SK-N-SH (cell line): Measurements from ENCODE around the gene VPS51. TPM values are rescaled to one million over a fixed set of nuclear protein-coding genes. Genes with fewer than 3 reads are reported as not detected.
"Not testable (repeated sequence)": the region's sequence is repeated elsewhere in the genome, so short reads cannot be mapped to it uniquely, and the experiment has no call there.

Source experiments
- CTCF ChIA-PET: fragments of 300-600, 350-600 bp; formaldehyde crosslinking; extraction: SDS; loops from one replicate; lab custom pipeline; 2021; lab: Yijun Ruan, JAX
- POLR2A ChIA-PET: fragments of 350-600 bp; sonication (Branson Sonifier 250); formaldehyde crosslinking; extraction: SDS; loops from one replicate; lab custom pipeline; 2020; ENCODE audit warnings: antibody characterized with exemption, inconsistent platforms; lab: Yijun Ruan, JAX
- DNase-seq: peaks from one replicate; pipeline ENCODE4 v3.0.0; 2012
- H2AFZ ChIP-seq: fragments of 200-600 bp; sonication (generic); 2 replicates; pipeline ENCODE4 v1.8.1; 2016; ENCODE audit warnings: antibody characterized with exemption, mild to moderate bottlenecking, low read depth
- H3F3A ChIP-seq: fragments of 200-600 bp; sonication (generic); replicated peaks from 2 replicates; pipeline ENCODE3; 2016; ENCODE audit warnings: antibody characterized with exemption, mild to moderate bottlenecking; ENCODE audit not compliant: insufficient read depth
- H3K27ac ChIP-seq, 2 experiments: fragments of 200-500 bp in 1 of 2; fragments of 200-600 bp in 1 of 2; sonication (Bioruptor generic) in 1 of 2; sonication (generic), shearing (Covaris generic) in 1 of 2; 2 replicates each; pipeline versions ENCODE4 v1.5.1 to v1.6.1; 2014 to 2016; ENCODE audit warnings: low read depth in 2 of 2, inconsistent platforms in 1 of 2, low read length in 1 of 2, mild to moderate bottlenecking in 1 of 2, mixed read lengths in 1 of 2
- H3K27me3 ChIP-seq: fragments of 200-600 bp; sonication (generic), shearing (Covaris generic); 2 replicates; pipeline ENCODE4 v1.6.1; 2016; ENCODE audit warnings: mixed run types; ENCODE audit not compliant: insufficient read depth
- H3K36me3 ChIP-seq, 2 experiments: fragments of 200-500 bp in 1 of 2; fragments of 200-600 bp in 1 of 2; sonication (Bioruptor generic) in 1 of 2; sonication (generic) in 1 of 2; replicated peaks in 1 of 2; 2 replicates each; pipeline versions ENCODE3 to v1.5.1; 2014 to 2016; ENCODE audit warnings: low read length in 1 of 2, mild to moderate bottlenecking in 1 of 2; ENCODE audit not compliant: insufficient read depth in 2 of 2, control insufficient read depth in 1 of 2
- H3K4me1 ChIP-seq, 2 experiments: fragments of 200-500 bp in 1 of 2; fragments of 200-600 bp in 1 of 2; sonication (Bioruptor generic) in 1 of 2; sonication (generic), shearing (Covaris generic) in 1 of 2; 2 replicates each; pipeline versions ENCODE4 v1.5.1 to v1.6.1; 2014 to 2016; ENCODE audit warnings: low read depth in 1 of 2, low read length in 1 of 2, mixed run types in 1 of 2; ENCODE audit not compliant: insufficient read depth in 2 of 2, control insufficient read depth in 1 of 2
- H3K4me2 ChIP-seq: fragments of 200-600 bp; sonication (generic), shearing (Covaris generic); 2 replicates; pipeline ENCODE4 v1.6.1; 2017; ENCODE audit warnings: mixed run types
- H3K4me3 ChIP-seq, 2 experiments: fragments of 200-500 bp in 1 of 2; fragments of 200-600 bp in 1 of 2; sonication (Bioruptor generic) in 1 of 2; sonication (generic), shearing (Covaris generic) in 1 of 2; 2 replicates each; pipeline versions ENCODE4 v1.5.1 to v1.8.1; 2014 to 2016; ENCODE audit warnings: low read depth in 2 of 2, inconsistent platforms in 1 of 2, low read length in 1 of 2, mild to moderate bottlenecking in 1 of 2, mixed read lengths in 1 of 2, moderate library complexity in 1 of 2
- H3K79me2 ChIP-seq: fragments of 200-600 bp; sonication (generic); 2 replicates; pipeline ENCODE4 v1.8.1; 2017; ENCODE audit warnings: mild to moderate bottlenecking; ENCODE audit not compliant: insufficient read depth
- H3K9ac ChIP-seq: fragments of 200-600 bp; sonication (generic); 2 replicates; pipeline ENCODE4 v1.6.1; 2017; ENCODE audit warnings: mixed run types
- H3K9me2 ChIP-seq: fragments of 200-600 bp; sonication (generic); 2 replicates; pipeline ENCODE4 v1.6.1; 2017; ENCODE audit warnings: mixed run types
- H3K9me3 ChIP-seq: fragments of 200-600 bp; sonication (generic); 2 replicates; pipeline ENCODE4 v1.6.1; 2017; ENCODE audit warnings: mixed run types, mild to moderate bottlenecking, moderate library complexity
- H4K20me1 ChIP-seq: fragments of 200-600 bp; sonication (generic); 2 replicates; pipeline ENCODE4 v1.6.1; 2017; ENCODE audit warnings: mild to moderate bottlenecking, mixed run types; ENCODE audit not compliant: insufficient read depth
- ELF1 ChIP-seq: IDR thresholded peaks from 2 replicates; pipeline ENCODE4 v1.4.0; 2012
- EP300 ChIP-seq, 2 experiments: IDR thresholded peaks; 2 replicates each; pipeline versions ENCODE4 v1.4.0 to v1.6.1; 2012; ENCODE audit warnings: borderline replicate concordance in 1 of 2, low read depth in 1 of 2, low read length in 1 of 2
- FOSL2 ChIP-seq: IDR thresholded peaks from 2 replicates; pipeline ENCODE4 v1.4.0; 2012; ENCODE audit warnings: low read depth, mild to moderate bottlenecking, moderate library complexity, borderline replicate concordance
- MEF2A ChIP-seq: IDR thresholded peaks from 2 replicates; pipeline ENCODE4 v1.4.0; 2012; ENCODE audit warnings: low read depth, borderline replicate concordance
- RFX5 ChIP-seq: IDR thresholded peaks from 2 replicates; pipeline ENCODE4 v1.6.1; 2012; ENCODE audit warnings: mild to moderate bottlenecking, improper control_type of control experiment, low read length
- SIN3A ChIP-seq: IDR thresholded peaks from 2 replicates; pipeline ENCODE4 v1.6.1; 2012; ENCODE audit warnings: low read depth, mild to moderate bottlenecking, low read length, moderate library complexity, borderline replicate concordance
- SMC3 ChIP-seq: IDR thresholded peaks from 2 replicates; pipeline ENCODE4 v1.6.1; 2012; ENCODE audit warnings: low read depth, low read length, improper control_type of control experiment
- TCF12 ChIP-seq: IDR thresholded peaks from 2 replicates; pipeline ENCODE4 v1.4.0; 2012
- WGBS: methylation state at CpG from one replicate; pipeline ENCODE4 v1.1.6; 2017; ENCODE audit warnings: low lambda C conversion rate; 5-methylcytosine and 5-hydroxymethylcytosine counted together
- polyA plus RNA-seq, 3 experiments: library from polyadenylated mRNA; depleted of rRNA; stranded (reverse); fragments of >200 nt; gene quantifications; 2 replicates each; pipeline ENCODE4 v1.2.3, GENCODE V29; 2012
- TF ChIP-seq, protein P1 (sequence below): IDR thresholded peaks from 2 replicates; pipeline ENCODE4 v1.4.0; 2012; ENCODE audit warnings: low read depth, borderline replicate concordance
- TF ChIP-seq, protein P2 (sequence below): fragments of 150-350 bp; IDR thresholded peaks from 2 replicates; pipeline ENCODE4 v1.6.1; 2016; ENCODE audit warnings: mild to moderate bottlenecking, low read depth, low read length

Gene VPS51
- polyA plus RNA-seq, 1 of the 3 experiments (the other 2 are of a cell fraction), result 59.9 TPM

DNA sequence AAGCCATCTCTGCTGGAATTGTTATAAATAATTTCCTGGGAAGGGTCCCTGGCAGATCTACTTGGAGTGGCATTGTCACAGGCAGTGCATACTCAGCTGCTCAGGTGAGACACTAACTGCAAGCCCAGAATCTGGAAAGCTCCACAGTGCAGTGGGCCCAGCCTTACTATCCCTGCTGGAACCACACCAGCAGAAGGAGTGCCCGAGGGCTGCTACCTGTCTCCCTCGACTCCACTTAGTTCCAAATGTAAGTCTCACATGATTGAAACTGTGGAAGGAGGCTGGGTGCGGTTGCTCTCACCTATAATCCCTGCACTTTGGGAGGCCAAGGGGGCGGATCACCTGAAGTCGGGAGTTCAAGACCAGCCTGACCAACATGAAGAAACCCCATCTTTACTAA lies 52.6 kb downstream of the VPS51 start:
- POLR2A ChIA-PET, result interaction anchor here (0.6 kb wide), 1 partner anchor 11 kb away, joined by 5 read pairs; no protein-coding TSS in a partner anchor
- Histone ChIP-seq H3K27me3 (no peaks in the 10 kb centered on the region), H4K20me1 (no peaks in the 10 kb centered on the region), H3K4me3 (no peak overlapping the region), H3K9ac (no peak overlapping the region), H3K36me3 (no peaks in the 10 kb centered on the region), H2AFZ (no peak overlapping the region), H3K9me2 (no peaks in the 10 kb centered on the region), H3F3A (peaks cover 14% of the 10 kb centered on the region), H3K9me3 (no peaks in the 10 kb centered on the region), H3K4me1 (peaks cover 11% of the 10 kb centered on the region in 2 experiments; a peak in 2 of 4 replicates), H3K79me2 (no peaks in the 10 kb centered on the region), H3K4me2 (no peak overlapping the region), H3K27ac (no peak overlapping the region)
- TF ChIP-seq EP300 (IDR thresholded peaks at IDR 0.05; ENCODE audit: borderline replicate concordance in 1 of 2, low read depth in 1 of 2, low read length in 1 of 2) (no peak), RFX5 (no peak), FOSL2 (no peak), TCF12 (no peak), MEF2A (no peak), SIN3A (no peak), ELF1 (no peak), SMC3 (no peak)
- TF ChIP-seq, protein P1, sequence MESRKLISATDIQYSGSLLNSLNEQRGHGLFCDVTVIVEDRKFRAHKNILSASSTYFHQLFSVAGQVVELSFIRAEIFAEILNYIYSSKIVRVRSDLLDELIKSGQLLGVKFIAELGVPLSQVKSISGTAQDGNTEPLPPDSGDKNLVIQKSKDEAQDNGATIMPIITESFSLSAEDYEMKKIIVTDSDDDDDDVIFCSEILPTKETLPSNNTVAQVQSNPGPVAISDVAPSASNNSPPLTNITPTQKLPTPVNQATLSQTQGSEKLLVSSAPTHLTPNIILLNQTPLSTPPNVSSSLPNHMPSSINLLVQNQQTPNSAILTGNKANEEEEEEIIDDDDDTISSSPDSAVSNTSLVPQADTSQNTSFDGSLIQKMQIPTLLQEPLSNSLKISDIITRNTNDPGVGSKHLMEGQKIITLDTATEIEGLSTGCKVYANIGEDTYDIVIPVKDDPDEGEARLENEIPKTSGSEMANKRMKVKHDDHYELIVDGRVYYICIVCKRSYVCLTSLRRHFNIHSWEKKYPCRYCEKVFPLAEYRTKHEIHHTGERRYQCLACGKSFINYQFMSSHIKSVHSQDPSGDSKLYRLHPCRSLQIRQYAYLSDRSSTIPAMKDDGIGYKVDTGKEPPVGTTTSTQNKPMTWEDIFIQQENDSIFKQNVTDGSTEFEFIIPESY, result no peak
- TF ChIP-seq, protein P2, sequence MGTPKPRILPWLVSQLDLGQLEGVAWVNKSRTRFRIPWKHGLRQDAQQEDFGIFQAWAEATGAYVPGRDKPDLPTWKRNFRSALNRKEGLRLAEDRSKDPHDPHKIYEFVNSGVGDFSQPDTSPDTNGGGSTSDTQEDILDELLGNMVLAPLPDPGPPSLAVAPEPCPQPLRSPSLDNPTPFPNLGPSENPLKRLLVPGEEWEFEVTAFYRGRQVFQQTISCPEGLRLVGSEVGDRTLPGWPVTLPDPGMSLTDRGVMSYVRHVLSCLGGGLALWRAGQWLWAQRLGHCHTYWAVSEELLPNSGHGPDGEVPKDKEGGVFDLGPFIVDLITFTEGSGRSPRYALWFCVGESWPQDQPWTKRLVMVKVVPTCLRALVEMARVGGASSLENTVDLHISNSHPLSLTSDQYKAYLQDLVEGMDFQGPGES, result no peak
- DNase-seq, result no peak
- CTCF ChIA-PET, result interaction anchor here (0.9 to 3.8 kb wide), 6 partner anchors 11 to 181 kb away, joined by 3 to 13 read pairs (median 4); no protein-coding TSS in a partner anchor
- WGBS, result 79% methylated on average over 5 of the region's 5 CpGs

DNA sequence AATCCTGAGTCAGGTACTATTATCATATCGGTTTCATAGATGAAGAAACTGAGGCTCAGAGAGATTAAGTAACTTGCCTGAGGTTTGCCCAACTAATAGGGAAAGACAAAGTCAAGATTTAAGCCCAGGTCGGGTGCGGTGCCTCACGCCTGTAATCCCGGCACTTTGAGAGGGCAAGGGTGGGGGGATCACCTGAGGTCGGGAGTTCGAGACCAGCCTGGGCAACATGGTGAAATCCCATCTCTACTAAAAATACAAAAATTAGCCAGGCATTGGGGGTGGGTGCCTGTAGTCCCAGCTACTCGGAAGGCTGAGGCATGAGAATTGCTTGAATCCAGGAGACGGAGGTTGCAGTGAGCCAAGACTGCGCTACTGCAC lies 54.1 kb downstream of the VPS51 start:
- H3K27me3 ChIP-seq, H3K9me3 ChIP-seq, H2AFZ ChIP-seq, H3K9ac ChIP-seq, H3K79me2 ChIP-seq, H4K20me1 ChIP-seq, H3K9me2 ChIP-seq, H3K36me3 ChIP-seq, DNase-seq, H3K4me3 ChIP-seq: not testable (repeated sequence)
- Histone ChIP-seq H3K27ac (peak overlapping the region; percentile 47 to 76; a peak in 3 of 4 replicates), H3F3A (peaks cover 14% of the 10 kb centered on the region), H3K4me1 (peaks cover 11% of the 10 kb centered on the region in 2 experiments; a peak in 2 of 4 replicates), H3K4me2 (peak overlapping the region; percentile 56; the same call in 1 of the 2 replicates)
- CTCF ChIA-PET, result interaction anchor here (1.0 to 3.8 kb wide), 2 partner anchors 14 to 36 kb away, joined by 3 to 13 read pairs; no protein-coding TSS in a partner anchor
- 92% methylated on average over 10 of the region's 10 CpGs for WGBS
- POLR2A ChIA-PET, result interaction anchor here (0.5 kb wide), 1 partner anchor 30 kb away, joined by 3 read pairs; no protein-coding TSS in a partner anchor
